Measurements from ENCODE around the gene LSG1.
A peak's percentile ranks its signal among the peaks of the same experiment; 100 is the strongest.

The LSG1 gene

GRCh38 chr3:194604126-194604525, 67.9 kb downstream of the LSG1 start:
- Histone ChIP-seq H3K27ac (no peak overlapping the region), H3K36me3 (ENCODE audit: insufficient read depth, low read length) (peaks cover 4% of the 10 kb centered on the region; the same call in 1 of the 2 replicates), H3K9ac (ENCODE audit: insufficient read length) (no peak overlapping the region), H3K9me3 (ENCODE audit: low read depth, low read length) (no peaks in the 10 kb centered on the region), H3K4me3 (no peak overlapping the region)
- DNase-seq (ENCODE audit: low read depth, low spot score), result no peak
- TF ChIP-seq EZH2 (IDR thresholded peaks at IDR 0.05) (no peak), POLR2AphosphoS5 (IDR thresholded peaks at IDR 0.05; ENCODE audit: borderline replicate concordance, low read depth, low read length) (no peak), FOXP2 (optimal IDR thresholded peaks at IDR 0.05; ENCODE audit: control extremely low read depth, extremely low read length, insufficient read depth) (no peak)

- H3K4me3 ChIP-seq, result no peak overlapping the region
Observed at GRCh38 chr3:194602669-194603171, 69.3 kb downstream of the LSG1 start.

GRCh38 chr3:194598771-194599557, 73.0 kb downstream of the LSG1 start:
- TF ChIP-seq POLR2AphosphoS5 (IDR thresholded peaks at IDR 0.05; ENCODE audit: borderline replicate concordance, low read depth, low read length) (no peak), FOXP2 (optimal IDR thresholded peaks at IDR 0.05; ENCODE audit: control extremely low read depth, extremely low read length, insufficient read depth) (no peak), EZH2 (IDR thresholded peaks at IDR 0.05) (no peak)
- peaks cover under 1% of the 10 kb centered on the region; the same call in 1 of the 2 replicates for H3K36me3 ChIP-seq (ENCODE audit: insufficient read depth, low read length)
- no peak overlapping the region for H3K27ac ChIP-seq
- DNase-seq (ENCODE audit: low read depth, low spot score), result no peak
- H3K9me3 ChIP-seq (ENCODE audit: low read depth, low read length), result no peaks in the 10 kb centered on the region
- no peak overlapping the region for H3K4me3 ChIP-seq
- no peak overlapping the region for H3K9ac ChIP-seq (ENCODE audit: insufficient read length)

More at GRCh38 chr3:194602669-194603171, 69.3 kb downstream of the LSG1 start:
- Histone ChIP-seq H3K36me3 (ENCODE audit: insufficient read depth, low read length) (peaks cover 4% of the 10 kb centered on the region; the same call in 1 of the 2 replicates), H3K9me3 (ENCODE audit: low read depth, low read length) (no peaks in the 10 kb centered on the region), H3K9ac (ENCODE audit: insufficient read length) (no peak overlapping the region), H3K27ac (no peak overlapping the region)
- no peak for TF ChIP-seq POLR2AphosphoS5 (IDR thresholded peaks at IDR 0.05; ENCODE audit: borderline replicate concordance, low read depth, low read length)
- no peak for TF ChIP-seq FOXP2 (optimal IDR thresholded peaks at IDR 0.05; ENCODE audit: control extremely low read depth, extremely low read length, insufficient read depth)
- TF ChIP-seq EZH2 (IDR thresholded peaks at IDR 0.05), result no peak
- DNase-seq (ENCODE audit: low read depth, low spot score), result no peak

- Histone ChIP-seq H3K4me3 (no peak overlapping the region), H3K36me3 (ENCODE audit: insufficient read depth, low read length) (no peaks in the 10 kb centered on the region; the same call in 1 of the 2 replicates), H3K9ac (ENCODE audit: insufficient read length) (no peak overlapping the region), H3K27ac (no peak overlapping the region), H3K9me3 (ENCODE audit: low read depth, low read length) (no peaks in the 10 kb centered on the region)
- no peak for DNase-seq (ENCODE audit: low read depth, low spot score)
- TF ChIP-seq POLR2AphosphoS5 (IDR thresholded peaks at IDR 0.05; ENCODE audit: borderline replicate concordance, low read depth, low read length) (no peak), EZH2 (IDR thresholded peaks at IDR 0.05) (no peak), FOXP2 (optimal IDR thresholded peaks at IDR 0.05; ENCODE audit: control extremely low read depth, extremely low read length, insufficient read depth) (no peak)
Observed at GRCh38 chr3:194596906-194597305, 75.1 kb downstream of the LSG1 start.

- no peaks in the 10 kb centered on the region; the same call in 1 of the 2 replicates for H3K36me3 ChIP-seq (ENCODE audit: insufficient read depth, low read length)
- peak overlapping the region; percentile 11; the same call in 1 of the 2 replicates for H3K4me3 ChIP-seq
- H3K9me3 ChIP-seq (ENCODE audit: low read depth, low read length), result no peaks in the 10 kb centered on the region
- peak overlapping the region; percentile 56; the same call in 1 of the 2 replicates for H3K27ac ChIP-seq
- peak; percentile 97 for DNase-seq (ENCODE audit: low read depth, low spot score)
- TF ChIP-seq POLR2AphosphoS5 (IDR thresholded peaks at IDR 0.05; ENCODE audit: borderline replicate concordance, low read depth, low read length) (peak; percentile 61; the same call in 1 of the 2 replicates), EZH2 (IDR thresholded peaks at IDR 0.05) (no peak), FOXP2 (optimal IDR thresholded peaks at IDR 0.05; ENCODE audit: control extremely low read depth, extremely low read length, insufficient read depth) (peak; percentile 96)
- no peak overlapping the region for H3K9ac ChIP-seq (ENCODE audit: insufficient read length)
Observed at GRCh38 chr3:194592798-194593752, 78.9 kb downstream of the LSG1 start.
